ENCODE measurements around the gene BPTF. TPM values are rescaled to one million over a fixed set of nuclear protein-coding genes. Genes with fewer than 3 reads are reported as not detected.

BPTF gene
- total RNA-seq (2022; extraction: Qiagen RNA extraction), result 38.6 to 41.1 TPM (median 39.0 TPM) in 5 replicates

GRCh38 chr17:67824735-67825626 is at the start of gene BPTF:
BPTF (plus strand) TSS chr17:67825503; CDS start chr17:67825725, 222 bp downstream.

GRCh38 chr17:67996301-67997171 is 171.2 kb downstream of the BPTF start, which contains the start of gene C17orf58:
C17orf58 (minus strand) TSS chr17:67996469; CDS start chr17:67996198, 271 bp downstream.

Other genes with a start within 250 kb of the BPTF start
- 70.6 to 80.9 TPM (median 73.9 TPM) in 5 replicates for gene NOL11, start 107.6 kb upstream of the BPTF start, total RNA-seq (2022; extraction: Qiagen RNA extraction)
- gene C17orf58, start 171.0 kb downstream of the BPTF start, total RNA-seq (2022; extraction: Qiagen RNA extraction), result 15.9 to 19.8 TPM (median 17.6 TPM) in 5 replicates
- gene KPNA2, start 210.2 kb downstream of the BPTF start, total RNA-seq (2022; extraction: Qiagen RNA extraction), result 447 to 528 TPM (median 462 TPM) in 5 replicates

Data from A549 treated with Mapracorat at 1 μM for 4 hours (cell line).